Upper lobe of left lung (tissue), 4 donors: Measurements from ENCODE around the gene UBE2I.

Experiments
- EP300 ChIP-seq, 4 donors: sonication (generic); formaldehyde crosslinking; IDR thresholded peaks; one replicate each; pipeline ENCODE4 v1.5.1; 2017; ENCODE audit warnings: antibody characterized with exemption in 4 of 4, control low read depth in 2 of 4
- POLR2A ChIP-seq, 4 donors: fragments of 450-650 bp; IDR thresholded peaks; one replicate each; pipeline ENCODE4 v1.5.1; 2016 to 2017; ENCODE audit warnings: antibody characterized with exemption in 4 of 4, mild to moderate bottlenecking in 2 of 4
- POLR2AphosphoS5 ChIP-seq, 2 donors: sonication (generic); formaldehyde crosslinking; IDR thresholded peaks; one replicate each; pipeline ENCODE4 v1.5.1; 2017; ENCODE audit warnings: antibody characterized with exemption in 2 of 2
- TF ChIP-seq, protein P1 (sequence below), 6 experiments: fragments of 450-650 bp in 4 of 6; fragments of 200-600 bp in 2 of 6; sonication (generic) in 2 of 6; IDR thresholded peaks; one replicate each; pipeline ENCODE4 v1.5.1; 2016 to 2019; ENCODE audit warnings: antibody characterized with exemption in 6 of 6

DNA sequence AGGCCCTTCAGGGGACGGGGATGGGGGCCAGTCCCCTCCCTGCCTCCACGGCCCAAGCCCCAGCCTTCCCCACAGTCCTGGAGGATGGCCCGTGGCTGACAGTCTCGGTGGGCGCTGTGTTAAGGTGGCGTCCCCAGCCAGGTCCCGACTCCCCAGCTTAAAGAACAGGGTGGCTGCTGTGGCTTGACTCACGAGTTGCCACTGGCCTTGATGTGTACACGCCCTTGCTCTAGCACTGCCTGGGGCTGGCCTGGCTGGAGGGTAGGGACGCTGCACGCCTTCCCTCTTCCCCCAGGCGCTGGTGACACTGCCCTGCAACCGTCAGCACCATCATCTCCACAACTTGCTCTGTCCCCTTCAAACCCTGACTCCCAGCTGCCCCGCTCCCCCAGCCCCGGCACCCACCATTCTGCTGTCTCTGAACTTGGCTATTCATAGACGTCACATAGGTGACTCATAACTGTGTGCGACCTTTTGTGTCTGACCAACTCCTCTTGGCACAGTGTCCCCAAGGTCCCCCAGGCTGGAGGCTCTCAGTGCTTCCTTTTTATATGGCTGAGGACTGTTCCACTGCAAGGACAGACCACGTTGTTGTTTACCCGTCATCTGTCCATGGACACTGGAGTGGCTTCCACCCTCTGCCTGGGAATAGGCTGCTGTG lies 48.6 kb downstream of the UBE2I start:
- no peak for TF ChIP-seq POLR2A (IDR thresholded peaks at IDR 0.05)
- no peak for TF ChIP-seq POLR2AphosphoS5 (IDR thresholded peaks at IDR 0.05)
- TF ChIP-seq, protein P1, sequence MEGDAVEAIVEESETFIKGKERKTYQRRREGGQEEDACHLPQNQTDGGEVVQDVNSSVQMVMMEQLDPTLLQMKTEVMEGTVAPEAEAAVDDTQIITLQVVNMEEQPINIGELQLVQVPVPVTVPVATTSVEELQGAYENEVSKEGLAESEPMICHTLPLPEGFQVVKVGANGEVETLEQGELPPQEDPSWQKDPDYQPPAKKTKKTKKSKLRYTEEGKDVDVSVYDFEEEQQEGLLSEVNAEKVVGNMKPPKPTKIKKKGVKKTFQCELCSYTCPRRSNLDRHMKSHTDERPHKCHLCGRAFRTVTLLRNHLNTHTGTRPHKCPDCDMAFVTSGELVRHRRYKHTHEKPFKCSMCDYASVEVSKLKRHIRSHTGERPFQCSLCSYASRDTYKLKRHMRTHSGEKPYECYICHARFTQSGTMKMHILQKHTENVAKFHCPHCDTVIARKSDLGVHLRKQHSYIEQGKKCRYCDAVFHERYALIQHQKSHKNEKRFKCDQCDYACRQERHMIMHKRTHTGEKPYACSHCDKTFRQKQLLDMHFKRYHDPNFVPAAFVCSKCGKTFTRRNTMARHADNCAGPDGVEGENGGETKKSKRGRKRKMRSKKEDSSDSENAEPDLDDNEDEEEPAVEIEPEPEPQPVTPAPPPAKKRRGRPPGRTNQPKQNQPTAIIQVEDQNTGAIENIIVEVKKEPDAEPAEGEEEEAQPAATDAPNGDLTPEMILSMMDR (IDR thresholded peaks at IDR 0.05): no peak
- TF ChIP-seq EP300 (IDR thresholded peaks at IDR 0.05): no peak
